ENCODE data around the gene TMEM106A.

DNA sequence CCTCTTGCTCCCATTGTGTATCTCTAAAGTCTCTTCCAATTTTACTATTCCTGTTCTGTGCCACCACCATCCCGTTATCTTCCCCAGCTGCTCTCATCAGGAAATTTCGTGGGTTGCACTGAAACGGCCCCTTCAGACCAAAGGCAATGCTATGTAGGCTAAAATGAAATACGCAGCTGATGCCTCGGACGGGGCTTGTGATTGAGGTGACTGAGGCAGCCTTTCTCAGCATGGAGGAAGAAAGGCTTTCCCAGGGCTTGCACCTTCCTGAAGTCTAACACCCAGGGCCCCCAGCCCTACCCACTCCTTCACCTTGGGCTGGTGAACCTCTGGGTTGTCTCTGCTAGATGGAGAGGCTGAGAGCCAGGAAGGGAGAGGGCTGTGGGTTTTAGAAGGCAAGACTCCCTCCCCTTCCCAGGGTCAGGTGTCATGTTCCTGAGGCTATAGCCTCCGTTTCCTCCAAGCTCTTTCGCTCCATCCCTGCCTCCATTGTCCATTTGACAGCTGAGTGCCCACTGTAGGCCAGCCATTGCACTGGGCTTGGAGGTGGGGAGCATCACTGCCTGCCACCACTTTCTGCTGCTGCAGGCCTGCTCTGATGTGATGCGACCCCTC is 8.9 kb downstream of the TMEM106A start:
- TF ChIP-seq, protein P1, sequence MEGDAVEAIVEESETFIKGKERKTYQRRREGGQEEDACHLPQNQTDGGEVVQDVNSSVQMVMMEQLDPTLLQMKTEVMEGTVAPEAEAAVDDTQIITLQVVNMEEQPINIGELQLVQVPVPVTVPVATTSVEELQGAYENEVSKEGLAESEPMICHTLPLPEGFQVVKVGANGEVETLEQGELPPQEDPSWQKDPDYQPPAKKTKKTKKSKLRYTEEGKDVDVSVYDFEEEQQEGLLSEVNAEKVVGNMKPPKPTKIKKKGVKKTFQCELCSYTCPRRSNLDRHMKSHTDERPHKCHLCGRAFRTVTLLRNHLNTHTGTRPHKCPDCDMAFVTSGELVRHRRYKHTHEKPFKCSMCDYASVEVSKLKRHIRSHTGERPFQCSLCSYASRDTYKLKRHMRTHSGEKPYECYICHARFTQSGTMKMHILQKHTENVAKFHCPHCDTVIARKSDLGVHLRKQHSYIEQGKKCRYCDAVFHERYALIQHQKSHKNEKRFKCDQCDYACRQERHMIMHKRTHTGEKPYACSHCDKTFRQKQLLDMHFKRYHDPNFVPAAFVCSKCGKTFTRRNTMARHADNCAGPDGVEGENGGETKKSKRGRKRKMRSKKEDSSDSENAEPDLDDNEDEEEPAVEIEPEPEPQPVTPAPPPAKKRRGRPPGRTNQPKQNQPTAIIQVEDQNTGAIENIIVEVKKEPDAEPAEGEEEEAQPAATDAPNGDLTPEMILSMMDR (IDR thresholded peaks at IDR 0.05; ENCODE audit: insufficient read depth, low read length), result no peak
- TF ChIP-seq GABPA (IDR thresholded peaks at IDR 0.05; ENCODE audit: low read depth) (no peak), SPI1 (IDR thresholded peaks at IDR 0.05; ENCODE audit: borderline replicate concordance, low read depth) (no peak), POLR2AphosphoS5 (IDR thresholded peaks at IDR 0.05; ENCODE audit: low read depth) (no peak)
- TF ChIP-seq, protein P2, sequence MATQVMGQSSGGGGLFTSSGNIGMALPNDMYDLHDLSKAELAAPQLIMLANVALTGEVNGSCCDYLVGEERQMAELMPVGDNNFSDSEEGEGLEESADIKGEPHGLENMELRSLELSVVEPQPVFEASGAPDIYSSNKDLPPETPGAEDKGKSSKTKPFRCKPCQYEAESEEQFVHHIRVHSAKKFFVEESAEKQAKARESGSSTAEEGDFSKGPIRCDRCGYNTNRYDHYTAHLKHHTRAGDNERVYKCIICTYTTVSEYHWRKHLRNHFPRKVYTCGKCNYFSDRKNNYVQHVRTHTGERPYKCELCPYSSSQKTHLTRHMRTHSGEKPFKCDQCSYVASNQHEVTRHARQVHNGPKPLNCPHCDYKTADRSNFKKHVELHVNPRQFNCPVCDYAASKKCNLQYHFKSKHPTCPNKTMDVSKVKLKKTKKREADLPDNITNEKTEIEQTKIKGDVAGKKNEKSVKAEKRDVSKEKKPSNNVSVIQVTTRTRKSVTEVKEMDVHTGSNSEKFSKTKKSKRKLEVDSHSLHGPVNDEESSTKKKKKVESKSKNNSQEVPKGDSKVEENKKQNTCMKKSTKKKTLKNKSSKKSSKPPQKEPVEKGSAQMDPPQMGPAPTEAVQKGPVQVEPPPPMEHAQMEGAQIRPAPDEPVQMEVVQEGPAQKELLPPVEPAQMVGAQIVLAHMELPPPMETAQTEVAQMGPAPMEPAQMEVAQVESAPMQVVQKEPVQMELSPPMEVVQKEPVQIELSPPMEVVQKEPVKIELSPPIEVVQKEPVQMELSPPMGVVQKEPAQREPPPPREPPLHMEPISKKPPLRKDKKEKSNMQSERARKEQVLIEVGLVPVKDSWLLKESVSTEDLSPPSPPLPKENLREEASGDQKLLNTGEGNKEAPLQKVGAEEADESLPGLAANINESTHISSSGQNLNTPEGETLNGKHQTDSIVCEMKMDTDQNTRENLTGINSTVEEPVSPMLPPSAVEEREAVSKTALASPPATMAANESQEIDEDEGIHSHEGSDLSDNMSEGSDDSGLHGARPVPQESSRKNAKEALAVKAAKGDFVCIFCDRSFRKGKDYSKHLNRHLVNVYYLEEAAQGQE (IDR thresholded peaks at IDR 0.05; ENCODE audit: insufficient replicate concordance, low read depth), result no peak
